ENCODE data around the gene MARF1. TPM values are rescaled to one million over a fixed set of nuclear protein-coding genes. Genes with fewer than 3 reads are reported as not detected.

The MARF1 gene
- total and polyA plus RNA-seq, 2 of the 8 experiments (the other 6 are each of a cell fraction or from before 2014, with no cell fraction given), result 5.6 to 31.4 TPM

DNA sequence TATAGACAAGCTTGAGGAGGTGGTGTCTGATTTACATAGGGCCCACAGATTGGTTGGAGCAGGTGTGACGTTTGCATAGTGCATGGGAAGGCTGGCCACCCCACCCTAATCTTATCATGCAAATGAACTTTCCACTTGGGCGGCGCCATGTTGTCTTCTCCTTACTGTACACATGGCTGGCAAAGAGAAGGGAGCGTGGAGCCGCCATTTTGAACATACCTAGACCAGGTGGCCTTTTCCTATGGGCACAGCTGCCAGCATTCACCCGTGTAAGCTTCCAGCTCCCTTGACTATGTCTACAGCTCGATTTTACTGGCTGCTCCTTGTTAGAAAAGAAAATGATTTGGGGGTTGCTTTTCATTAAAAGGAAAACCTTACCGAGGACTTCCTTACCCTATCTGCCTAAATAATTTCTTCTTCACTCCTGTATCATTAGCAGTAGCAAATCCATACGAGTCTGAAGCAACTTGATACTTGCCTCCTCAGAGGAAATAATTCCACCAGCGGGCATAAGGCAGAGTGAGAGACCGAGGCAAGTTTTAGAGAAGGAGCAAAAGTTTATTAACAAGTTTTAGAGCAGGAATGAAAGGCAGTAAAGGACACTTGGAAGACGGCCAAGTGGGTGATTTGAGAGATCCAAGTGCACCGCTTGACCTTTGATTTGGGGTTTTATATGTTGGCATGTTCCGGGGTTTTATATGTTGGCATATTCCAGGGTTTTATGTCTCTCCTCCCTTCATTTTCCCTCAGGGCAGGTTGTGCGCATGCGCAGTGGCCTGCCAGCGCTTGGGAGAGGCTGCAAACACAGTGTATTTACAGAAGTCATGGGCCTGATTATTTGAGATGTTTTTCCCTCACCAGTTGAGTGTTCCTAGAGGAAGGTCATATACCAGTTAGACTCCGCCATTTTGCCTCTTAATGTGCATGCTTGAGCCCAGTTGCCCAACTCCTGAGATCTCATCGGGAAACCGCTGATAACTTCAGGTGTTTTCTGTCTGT lies 65.7 kb downstream of the MARF1 start:
- no peak overlapping the region for H2AK5ac ChIP-seq (ENCODE audit: low read depth, low read length)
- no peak overlapping the region for H2BK120ac ChIP-seq (replicated peaks; ENCODE audit: low read depth, low read length)
- no peak overlapping the region for H3K4me2 ChIP-seq (ENCODE audit: insufficient read depth in 1 of 2, low read depth in 2 of 2, low read length in 2 of 2)
- no peak overlapping the region for H3K4ac ChIP-seq (replicated peaks; ENCODE audit: insufficient read length, low read depth, low read length)
- H3K9ac ChIP-seq (replicated peaks in 1 of 4; ENCODE audit: extremely low read depth in 1 of 4, low read depth in 3 of 4, low read length in 3 of 4), result no peak overlapping the region
- FAIRE-seq (no peak), DNase-seq (ENCODE audit: low read depth in 1 of 2, low spot score in 2 of 2) (no peak)
- 91% methylated on average over 20 of the region's 20 CpGs; no CpG with 5 or more reads in 1 of the 2 experiments for WGBS, 2 experiments (ENCODE audit: extremely low coverage in 1 of 2, insufficient coverage in 1 of 2, insufficient read length in 1 of 2, insufficient replicate concordance in 2 of 2, low coverage in 1 of 2, low lambda C conversion rate in 2 of 2, missing lambda C conversion rate in 1 of 2)
- no peaks in the 10 kb centered on the region for H3K79me2 ChIP-seq (ENCODE audit: control insufficient read depth in 1 of 2, insufficient read depth in 2 of 2, low read length in 2 of 2)
- no peak overlapping the region for H2BK5ac ChIP-seq (ENCODE audit: low read depth, low read length)
- H3K56ac ChIP-seq (replicated peaks; ENCODE audit: insufficient read length, low read depth, low read length), result no peak overlapping the region
- no peaks in the 10 kb centered on the region for H3K27me3 ChIP-seq (replicated peaks in 1 of 4; ENCODE audit: control insufficient read depth in 3 of 4, extremely low read depth in 1 of 4, insufficient read depth in 3 of 4, low read length in 3 of 4)
- H2BK12ac ChIP-seq (ENCODE audit: low read depth, low read length), result no peak overlapping the region
- H3K23me2 ChIP-seq (ENCODE audit: low read depth, low read length), result no peaks in the 10 kb centered on the region
- peaks cover 0 to 8% (median 1%) of the 10 kb centered on the region in 4 experiments; a peak in 2 of 7 replicates for H3K4me1 ChIP-seq (replicated peaks in 1 of 4; ENCODE audit: control insufficient read depth in 3 of 4, insufficient read depth in 4 of 4, low read length in 3 of 4)
- ChIA-PET POLR2A (ENCODE audit: partially characterized antibody) (interaction anchor here (0.9 kb wide), 1 partner anchor 65 kb away, joined by 3 read pairs; the partner anchor contains the start of gene MARF1), CTCF (ENCODE audit: partially characterized antibody) (no interaction called here)
- no peaks in the 10 kb centered on the region for H3K79me1 ChIP-seq (ENCODE audit: low read depth, low read length)
- H3K14ac ChIP-seq (ENCODE audit: insufficient read length), result no peak overlapping the region
- no peak overlapping the region for H3K18ac ChIP-seq (ENCODE audit: extremely low read depth, low read length)
- H4K20me1 ChIP-seq (replicated peaks in 1 of 2; ENCODE audit: control insufficient read depth in 1 of 2, insufficient read depth in 2 of 2, low read length in 2 of 2), result no peaks in the 10 kb centered on the region
- H4K8ac ChIP-seq (ENCODE audit: extremely low read depth, insufficient read depth, low read length), result no peak overlapping the region
- no peak overlapping the region for H3K4me3 ChIP-seq (ENCODE audit: extremely low read depth in 1 of 4, insufficient read depth in 2 of 4, low read depth in 3 of 4, low read length in 4 of 4)
- no peak overlapping the region for H4K5ac ChIP-seq (ENCODE audit: insufficient read length, low read depth, low read length)
- no peak overlapping the region for H3K27ac ChIP-seq (ENCODE audit: low read depth, low read length)
- H3K9me3 ChIP-seq (ENCODE audit: insufficient read depth in 2 of 2, low read depth in 1 of 2, low read length in 1 of 2), result no peaks in the 10 kb centered on the region
- no peak overlapping the region for H2BK15ac ChIP-seq (ENCODE audit: low read length)
- H2BK20ac ChIP-seq (ENCODE audit: low read length), result no peak overlapping the region
- 0 out of 8 replicates have a peak, but pooled peaks cover 0 to 6% (median 0%) of the 10 kb centered on the region in 4 experiments for H3K36me3 ChIP-seq (ENCODE audit: control insufficient read depth in 2 of 4, insufficient read depth in 4 of 4, low read length in 3 of 4)
- no peak overlapping the region for H2AFZ ChIP-seq (ENCODE audit: low read length)
- H3K23ac ChIP-seq (ENCODE audit: insufficient read length), result no peak overlapping the region
- no peak overlapping the region for H4K91ac ChIP-seq (replicated peaks; ENCODE audit: insufficient read length, low read length)
- TF ChIP-seq, protein P1, sequence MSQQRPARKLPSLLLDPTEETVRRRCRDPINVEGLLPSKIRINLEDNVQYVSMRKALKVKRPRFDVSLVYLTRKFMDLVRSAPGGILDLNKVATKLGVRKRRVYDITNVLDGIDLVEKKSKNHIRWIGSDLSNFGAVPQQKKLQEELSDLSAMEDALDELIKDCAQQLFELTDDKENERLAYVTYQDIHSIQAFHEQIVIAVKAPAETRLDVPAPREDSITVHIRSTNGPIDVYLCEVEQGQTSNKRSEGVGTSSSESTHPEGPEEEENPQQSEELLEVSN (IDR thresholded peaks at IDR 0.05), result no peak
- TF ChIP-seq YY1 (IDR thresholded peaks at IDR 0.05; ENCODE audit: low read depth, low read length) (no peak), BRCA1 (IDR thresholded peaks at IDR 0.05; ENCODE audit: low read depth, low read length) (no peak), EGR1 (IDR thresholded peaks at IDR 0.05; ENCODE audit: borderline replicate concordance, low read depth, low read length) (no peak), NRF1 (IDR thresholded peaks at IDR 0.05; ENCODE audit: low read depth, low read length) (no peak), SRF (IDR thresholded peaks at IDR 0.05; ENCODE audit: low read depth, low read length) (no peak), RAD21 (IDR thresholded peaks at IDR 0.05 in 1 of 2, conservative IDR thresholded peaks at IDR 0.05 in 1 of 2; ENCODE audit: low read depth in 2 of 2, low read length in 2 of 2) (no peak), KDM1A (IDR thresholded peaks at IDR 0.05; ENCODE audit: borderline replicate concordance, low read length) (no peak)
- TF ChIP-seq, protein P2, sequence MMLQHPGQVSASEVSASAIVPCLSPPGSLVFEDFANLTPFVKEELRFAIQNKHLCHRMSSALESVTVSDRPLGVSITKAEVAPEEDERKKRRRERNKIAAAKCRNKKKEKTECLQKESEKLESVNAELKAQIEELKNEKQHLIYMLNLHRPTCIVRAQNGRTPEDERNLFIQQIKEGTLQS (IDR thresholded peaks at IDR 0.05; ENCODE audit: insufficient read depth, low read depth, low read length), result no peak

Measured in H1 (cell line).